Osteocyte (in vitro differentiated cells): ENCODE data around the gene PPM1H. TPM values are rescaled to one million over a fixed set of nuclear protein-coding genes. Genes with fewer than 3 reads are reported as not detected.

ENCODE experiments used
- DNase-seq: peaks from one replicate; pipeline ENCODE4 v3.0.0; 2021; ENCODE audit warnings: mixed read lengths; ENCODE audit not compliant: unreplicated experiment; ENCODE audit errors: extremely low spot score
- H3K27ac Mint-ChIP-seq: one replicate; pipeline ENCODE4 v1.8.0; 2021; ENCODE audit warnings: mild to moderate bottlenecking, mixed read lengths; ENCODE audit not compliant: unreplicated experiment
- H3K27me3 Mint-ChIP-seq: one replicate; pipeline ENCODE4 v1.8.0; 2021; ENCODE audit warnings: mixed read lengths; ENCODE audit not compliant: unreplicated experiment
- H3K36me3 Mint-ChIP-seq: one replicate; pipeline ENCODE4 v1.8.0; 2021; ENCODE audit warnings: mixed read lengths; ENCODE audit not compliant: unreplicated experiment
- H3K4me1 Mint-ChIP-seq: one replicate; pipeline ENCODE4 v1.8.0; 2021; ENCODE audit warnings: mixed read lengths; ENCODE audit not compliant: unreplicated experiment
- H3K4me3 Mint-ChIP-seq: one replicate; pipeline ENCODE4 v1.8.0; 2021; ENCODE audit warnings: mild to moderate bottlenecking, moderate library complexity, mixed read lengths; ENCODE audit not compliant: unreplicated experiment
- H3K9me3 Mint-ChIP-seq: one replicate; pipeline ENCODE4 v1.8.0; 2021; ENCODE audit warnings: mixed read lengths; ENCODE audit not compliant: unreplicated experiment
- total RNA-seq: library from RNA; stranded (reverse); gene quantifications from 2 replicates; pipeline ENCODE4 v1.2.1, GENCODE V29; 2021
- TF ChIP-seq, protein P1 (sequence below): fragments of 200-600 bp; sonication (generic); IDR thresholded peaks from 2 replicates; pipeline ENCODE4 v1.5.0; 2021; ENCODE audit warnings: antibody characterized with exemption, mild to moderate bottlenecking, moderate library complexity

PPM1H gene
- total RNA-seq, 1 donor from 2014 or later = 60.8 TPM

DNA sequence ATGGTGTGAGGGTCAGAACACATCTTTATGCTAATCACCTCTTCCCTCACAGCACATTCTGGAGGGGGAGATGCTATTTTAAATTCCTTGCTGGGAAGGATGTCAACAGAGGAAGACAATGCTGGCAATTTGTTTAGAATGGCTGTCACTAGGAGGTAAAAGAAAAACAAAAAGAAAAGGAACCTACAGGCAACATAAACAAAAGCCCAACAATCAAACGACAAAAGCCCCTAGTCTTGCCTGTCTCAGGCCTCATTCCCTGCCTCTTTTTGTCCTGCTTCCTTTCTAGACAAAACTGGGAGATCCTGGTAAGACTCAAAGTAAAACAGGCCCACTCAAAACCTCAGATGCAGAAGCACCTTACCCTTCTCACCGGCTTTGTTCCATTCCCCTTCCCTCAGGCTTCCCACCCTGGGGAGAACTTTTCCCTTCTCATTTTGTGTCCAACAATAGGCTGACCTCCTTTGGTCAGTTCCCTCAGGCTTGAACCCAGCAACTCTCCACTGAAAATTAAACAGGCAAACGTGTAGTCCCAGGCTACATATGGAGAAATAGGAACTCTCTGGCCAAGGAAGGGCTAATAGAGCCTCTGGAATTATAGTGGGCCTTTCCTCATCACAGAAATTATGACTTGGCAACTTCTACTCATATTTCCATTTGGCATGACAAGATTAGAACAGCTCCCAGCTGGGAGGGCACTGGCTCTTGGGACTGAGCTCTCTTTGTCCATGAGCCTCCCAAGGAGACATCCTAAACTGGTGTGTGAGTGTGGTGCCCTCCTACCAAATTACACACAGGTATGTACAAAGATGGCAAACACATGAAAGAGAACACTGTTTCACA, 275.3 kb downstream of the PPM1H start:
- Mint-ChIP-seq H3K36me3 (peaks cover 73% of the 10 kb centered on the region), H3K9me3 (no peaks in the 10 kb centered on the region), H3K27ac (no peak overlapping the region), H3K27me3 (no peaks in the 10 kb centered on the region), H3K4me1 (peaks cover 16% of the 10 kb centered on the region), H3K4me3 (no peak overlapping the region)
- TF ChIP-seq, protein P1, sequence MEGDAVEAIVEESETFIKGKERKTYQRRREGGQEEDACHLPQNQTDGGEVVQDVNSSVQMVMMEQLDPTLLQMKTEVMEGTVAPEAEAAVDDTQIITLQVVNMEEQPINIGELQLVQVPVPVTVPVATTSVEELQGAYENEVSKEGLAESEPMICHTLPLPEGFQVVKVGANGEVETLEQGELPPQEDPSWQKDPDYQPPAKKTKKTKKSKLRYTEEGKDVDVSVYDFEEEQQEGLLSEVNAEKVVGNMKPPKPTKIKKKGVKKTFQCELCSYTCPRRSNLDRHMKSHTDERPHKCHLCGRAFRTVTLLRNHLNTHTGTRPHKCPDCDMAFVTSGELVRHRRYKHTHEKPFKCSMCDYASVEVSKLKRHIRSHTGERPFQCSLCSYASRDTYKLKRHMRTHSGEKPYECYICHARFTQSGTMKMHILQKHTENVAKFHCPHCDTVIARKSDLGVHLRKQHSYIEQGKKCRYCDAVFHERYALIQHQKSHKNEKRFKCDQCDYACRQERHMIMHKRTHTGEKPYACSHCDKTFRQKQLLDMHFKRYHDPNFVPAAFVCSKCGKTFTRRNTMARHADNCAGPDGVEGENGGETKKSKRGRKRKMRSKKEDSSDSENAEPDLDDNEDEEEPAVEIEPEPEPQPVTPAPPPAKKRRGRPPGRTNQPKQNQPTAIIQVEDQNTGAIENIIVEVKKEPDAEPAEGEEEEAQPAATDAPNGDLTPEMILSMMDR = no peak
- DNase-seq = no peak

DNA sequence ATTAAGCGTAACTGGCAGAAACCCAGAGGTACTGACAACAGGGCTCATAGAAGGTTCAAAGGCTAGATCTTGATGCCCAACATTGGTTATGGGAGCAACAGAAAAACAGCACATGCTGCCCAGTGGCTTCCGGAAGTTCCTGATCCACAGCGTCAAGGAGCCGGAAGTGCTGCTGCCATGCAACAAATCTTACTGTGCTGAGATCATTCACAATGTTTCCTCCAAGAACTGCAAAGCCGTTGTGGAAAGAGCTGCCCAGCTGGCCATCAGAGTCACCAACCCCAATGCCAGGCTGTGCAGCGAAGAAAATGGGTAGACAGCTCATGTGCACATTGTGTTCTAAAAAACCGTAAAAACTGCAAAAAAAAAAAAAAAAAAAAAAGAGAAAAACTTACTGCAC, 276.0 kb downstream of the PPM1H start:
- peaks cover 68% of the 10 kb centered on the region for H3K36me3 Mint-ChIP-seq
- H3K27me3 Mint-ChIP-seq = no peaks in the 10 kb centered on the region
- no peaks in the 10 kb centered on the region for H3K9me3 Mint-ChIP-seq
- H3K27ac Mint-ChIP-seq = no peak overlapping the region
- peaks cover 8% of the 10 kb centered on the region for H3K4me1 Mint-ChIP-seq
- H3K4me3 Mint-ChIP-seq = no peak overlapping the region
- TF ChIP-seq, protein P1 = no peak
- DNase-seq = no peak

DNA sequence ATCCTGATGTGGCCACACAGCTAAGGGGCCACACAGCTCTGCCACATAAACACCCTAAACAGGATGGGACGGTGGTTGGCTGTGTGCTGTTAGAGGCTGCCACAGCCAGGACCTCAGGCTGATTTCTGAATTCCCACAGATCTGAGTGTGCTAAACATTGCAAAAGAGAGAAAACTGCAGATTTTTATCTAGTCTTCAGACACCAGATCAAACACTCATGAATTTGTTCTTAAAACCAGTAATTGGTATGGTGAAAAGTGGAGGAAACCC, 277.7 kb downstream of the PPM1H start:
- Mint-ChIP-seq H3K4me3 (no peak overlapping the region), H3K27me3 (no peaks in the 10 kb centered on the region), H3K36me3 (peaks cover 66% of the 10 kb centered on the region), H3K27ac (no peak overlapping the region), H3K4me1 (peaks cover 8% of the 10 kb centered on the region), H3K9me3 (no peaks in the 10 kb centered on the region)
- no peak for DNase-seq
- TF ChIP-seq, protein P1 = no peak

DNA sequence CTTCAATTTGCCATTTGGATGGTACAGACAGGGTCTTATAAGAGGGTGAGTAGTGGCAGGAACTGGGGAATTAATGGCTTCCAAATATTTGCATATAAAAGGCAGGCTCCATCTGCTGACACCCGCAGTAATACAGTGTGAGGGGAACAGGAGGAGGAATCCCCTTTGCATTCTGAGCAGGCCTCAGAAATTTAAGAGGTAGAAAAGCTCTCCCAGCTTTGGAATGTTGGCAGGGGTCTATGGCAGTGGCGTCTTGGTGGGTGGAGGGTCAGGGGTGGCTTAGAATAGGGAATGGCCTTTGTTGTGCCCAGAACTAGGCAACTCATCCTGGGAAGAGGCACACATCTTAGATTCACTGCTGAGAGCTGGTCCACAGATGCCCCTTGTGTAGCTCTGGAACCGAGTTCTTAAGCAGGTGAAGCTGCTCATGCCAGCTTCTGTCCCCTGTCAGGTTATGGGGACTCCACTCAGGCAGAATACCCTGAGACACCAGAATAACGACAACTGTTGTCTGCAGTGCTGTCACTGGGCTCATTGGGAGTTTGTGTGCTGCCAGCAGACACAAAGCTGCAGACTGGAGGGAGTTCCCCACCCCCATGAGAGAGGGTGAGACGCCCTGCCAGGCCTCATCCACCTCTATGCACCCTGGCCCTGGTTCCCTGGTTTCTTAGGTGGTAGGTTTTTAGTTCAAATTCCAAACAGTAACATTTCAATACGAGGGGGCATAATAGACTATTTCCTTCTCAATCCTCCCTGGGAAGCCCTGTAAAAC, 278.2 kb downstream of the PPM1H start:
- TF ChIP-seq, protein P1 = no peak
- Mint-ChIP-seq H3K27ac (no peak overlapping the region), H3K4me1 (peaks cover 8% of the 10 kb centered on the region), H3K27me3 (no peaks in the 10 kb centered on the region), H3K36me3 (peaks cover 63% of the 10 kb centered on the region), H3K4me3 (no peak overlapping the region), H3K9me3 (no peaks in the 10 kb centered on the region)
- DNase-seq = no peak

DNA sequence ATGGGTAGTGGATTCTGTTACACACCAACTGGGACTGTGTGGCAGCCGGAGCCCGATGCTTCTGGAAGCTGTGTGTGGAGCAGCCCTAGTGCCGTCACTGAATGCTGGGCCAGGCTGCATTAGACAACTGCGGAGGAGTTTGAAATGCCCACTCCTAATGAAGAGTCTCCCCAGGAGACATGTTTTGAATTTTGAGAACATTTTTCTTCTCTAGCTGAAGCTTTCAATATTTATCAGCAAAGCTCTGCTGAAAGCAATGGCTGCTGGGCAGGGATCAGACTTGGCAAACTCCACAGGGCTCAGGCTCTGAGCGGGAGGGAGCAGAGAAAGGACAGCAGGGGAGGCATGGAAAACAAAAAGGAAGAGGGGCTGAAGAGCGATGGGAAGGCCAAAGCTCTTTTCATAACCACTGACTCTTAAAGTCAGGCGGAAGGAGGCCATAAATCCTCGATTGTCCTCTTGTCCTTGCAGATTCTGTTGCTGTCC, 279.2 kb downstream of the PPM1H start:
- no peaks in the 10 kb centered on the region for H3K27me3 Mint-ChIP-seq
- H3K27ac Mint-ChIP-seq = no peak overlapping the region
- no peak for DNase-seq
- H3K4me1 Mint-ChIP-seq = peaks cover 8% of the 10 kb centered on the region
- no peak overlapping the region for H3K4me3 Mint-ChIP-seq
- H3K9me3 Mint-ChIP-seq = no peaks in the 10 kb centered on the region
- peaks cover 53% of the 10 kb centered on the region for H3K36me3 Mint-ChIP-seq
- TF ChIP-seq, protein P1 = no peak
